Stimulated activated CD8-positive, alpha-beta memory T cell treated with anti-CD3 and anti-CD28 coated beads, Interleukin-7, amount 100 ng/mL, for 24 hours (primary cell): ENCODE data around the gene KSR2.
"Not testable (repeated sequence)": the region's sequence is repeated elsewhere in the genome, so short reads cannot be mapped to it uniquely, and the experiment has no call there.

Experiments
- DNase-seq: peaks from one replicate; pipeline ENCODE4 v3.0.0-alpha.2; 2020; ENCODE audit warnings: low read depth

Gene KSR2

GRCh38 chr12:117628711-117629110, 340.1 kb downstream of the KSR2 start:
- DNase-seq, result not testable (repeated sequence)

- no peak for DNase-seq
Observed at GRCh38 chr12:117622741-117623140, 346.0 kb downstream of the KSR2 start.

GRCh38 chr12:117622087-117622486, 346.7 kb downstream of the KSR2 start:
- DNase-seq, result no peak

- DNase-seq, result no peak
Observed at GRCh38 chr12:117607778-117608177, 361.0 kb downstream of the KSR2 start.

DNA sequence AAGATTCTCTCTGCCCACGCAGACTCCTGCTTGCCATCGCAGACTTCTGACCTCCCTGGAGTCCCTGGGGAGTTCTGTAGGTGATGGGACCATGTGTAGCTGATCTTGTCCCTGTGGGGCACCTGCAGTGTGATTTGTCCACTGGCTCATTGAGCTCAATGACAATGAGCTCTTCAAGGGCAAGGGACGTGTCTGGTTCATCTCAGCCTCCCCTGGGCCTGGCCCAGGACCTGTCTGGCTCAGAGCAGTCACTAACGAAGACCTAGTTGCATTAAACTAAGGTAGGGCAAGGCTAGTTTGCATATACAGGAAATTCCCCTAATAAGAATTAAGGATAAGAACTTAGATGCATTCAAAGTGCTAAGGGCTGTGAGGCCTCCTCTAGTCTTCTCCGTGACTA, 361.8 kb downstream of the KSR2 start:
- DNase-seq, result no peak

GRCh38 chr12:117606024-117606423, 362.8 kb downstream of the KSR2 start:
- no peak for DNase-seq

- no peak for DNase-seq
Observed at GRCh38 chr12:117603316-117604113, 365.3 kb downstream of the KSR2 start.

GRCh38 chr12:117599849-117600248, 368.9 kb downstream of the KSR2 start:
- no peak for DNase-seq

DNA sequence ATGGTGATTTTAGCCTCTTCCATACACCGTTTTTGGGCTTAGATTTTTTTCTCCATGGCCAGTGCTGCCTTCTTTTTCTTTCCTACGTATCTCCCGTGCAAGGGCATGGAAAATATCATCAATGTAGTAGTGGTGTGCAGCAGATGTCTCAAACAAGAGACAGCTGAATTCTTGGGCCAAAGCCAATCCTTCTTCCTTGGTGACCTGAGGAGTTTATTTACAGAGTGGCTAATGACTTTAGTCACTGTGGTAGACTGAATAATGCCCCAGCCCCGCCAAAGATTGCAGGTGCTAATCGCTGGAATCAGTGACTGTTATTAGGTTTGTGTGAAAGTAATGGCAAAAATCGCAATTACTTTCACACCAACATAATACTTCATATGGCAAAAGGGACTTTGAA, 371.8 kb downstream of the KSR2 start:
- no peak for DNase-seq

- no peak for DNase-seq
Observed at GRCh38 chr12:117595751-117596150, 373.0 kb downstream of the KSR2 start.

GRCh38 chr12:117594481-117594880, 374.3 kb downstream of the KSR2 start:
- DNase-seq, result no peak

DNA sequence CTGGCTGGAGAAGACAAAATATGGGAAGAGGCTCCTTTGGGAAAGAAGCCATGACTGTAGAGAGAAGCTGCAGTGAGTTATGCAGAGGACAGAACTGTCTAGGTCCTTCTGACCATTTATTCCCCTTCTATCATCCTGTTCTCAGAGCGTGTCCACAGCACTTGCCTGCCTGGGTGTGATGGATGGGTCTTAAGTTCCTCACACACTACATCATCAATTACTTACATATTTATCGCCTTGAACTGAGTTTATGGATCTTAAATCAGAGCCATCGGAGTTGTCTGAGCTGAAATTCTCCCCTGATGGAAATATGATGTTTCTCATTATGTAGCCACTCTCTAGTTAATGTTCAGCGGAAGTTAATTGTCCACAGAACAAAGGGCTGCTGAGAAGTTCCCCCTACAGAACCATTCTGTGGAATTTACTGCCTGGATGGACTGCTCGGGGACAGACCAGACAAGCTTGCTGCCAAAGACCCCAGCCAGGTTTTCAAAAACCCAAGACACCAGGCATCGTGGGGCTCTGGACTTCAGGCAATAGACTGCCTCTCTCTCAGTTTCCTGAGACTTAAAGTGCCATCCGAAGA, 374.9 kb downstream of the KSR2 start:
- DNase-seq, result no peak

- DNase-seq, result no peak
Observed at GRCh38 chr12:117592588-117593305, 376.0 kb downstream of the KSR2 start.

DNA sequence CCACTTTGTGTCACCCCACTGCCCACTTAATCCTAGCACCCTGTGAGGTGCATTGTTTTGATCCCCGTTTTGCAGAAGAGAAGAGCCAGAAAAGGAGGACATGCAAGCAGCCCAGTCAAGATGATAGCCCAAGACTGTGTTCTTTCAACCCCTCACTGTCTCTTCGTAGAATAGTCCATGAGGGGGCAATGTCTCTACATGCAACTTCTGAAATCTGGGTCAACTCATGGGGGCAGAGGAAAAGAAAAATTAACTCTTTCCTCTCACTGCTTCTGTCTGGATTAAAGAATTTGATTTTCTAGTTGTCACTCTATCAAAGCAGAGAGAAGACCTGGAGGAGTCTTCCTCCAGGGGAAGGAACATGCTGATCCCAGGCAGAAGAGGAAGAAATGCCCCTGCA, 377.8 kb downstream of the KSR2 start:
- no peak for DNase-seq

GRCh38 chr12:117590386-117590785, 378.4 kb downstream of the KSR2 start:
- DNase-seq, result no peak

GRCh38 chr12:117589021-117589420, 379.8 kb downstream of the KSR2 start:
- DNase-seq, result no peak

- peak; percentile 9 for DNase-seq
Observed at GRCh38 chr12:117587631-117588287, 381.0 kb downstream of the KSR2 start.

DNA sequence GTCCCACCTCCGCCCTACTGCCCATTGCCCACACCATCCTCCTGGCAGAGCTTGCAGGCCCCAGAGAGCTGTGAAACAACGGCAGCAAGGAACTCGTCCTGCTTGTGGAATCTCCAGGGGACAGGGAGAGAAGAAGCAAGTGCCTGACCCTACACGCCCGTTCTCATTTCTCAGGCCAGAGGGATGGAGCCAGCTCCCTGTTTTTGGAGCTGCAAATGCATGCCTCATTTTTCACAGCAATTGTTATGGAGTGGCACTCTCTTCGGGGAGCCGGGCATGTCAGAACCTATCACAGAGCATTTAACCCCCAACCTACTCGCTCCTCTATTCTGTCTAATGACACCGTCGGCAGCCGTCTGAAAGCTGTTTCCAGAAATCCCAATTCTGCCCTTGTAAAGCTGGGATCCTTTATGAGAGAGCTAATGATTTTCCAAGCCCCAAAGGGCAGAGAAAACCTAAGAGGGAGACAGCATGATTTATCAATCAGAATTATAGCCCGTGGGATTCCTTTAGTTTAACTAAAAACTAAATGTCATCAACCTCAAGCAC, 385.0 kb downstream of the KSR2 start:
- no peak for DNase-seq

DNA sequence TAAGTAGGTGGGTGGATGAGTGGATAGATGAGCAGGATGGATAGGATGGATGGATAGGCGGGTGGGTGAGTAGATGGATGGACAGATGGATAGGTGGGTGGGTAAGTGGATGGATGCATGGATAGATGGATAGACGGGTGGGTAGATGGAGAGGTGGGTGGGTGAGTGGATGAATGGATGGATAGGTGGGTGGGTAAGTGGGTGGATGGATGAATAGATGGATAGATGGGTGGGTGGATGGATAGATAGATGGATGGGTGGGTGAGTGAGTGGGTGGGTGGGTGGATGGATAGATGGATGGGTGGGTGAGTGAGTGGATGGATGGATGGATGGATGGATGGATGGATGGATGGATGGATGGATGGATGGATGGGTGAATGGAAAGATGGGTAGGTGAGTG, 385.7 kb downstream of the KSR2 start:
- DNase-seq, result no peak

- DNase-seq, result no peak
Observed at GRCh38 chr12:117582135-117582784, 386.5 kb downstream of the KSR2 start.

DNA sequence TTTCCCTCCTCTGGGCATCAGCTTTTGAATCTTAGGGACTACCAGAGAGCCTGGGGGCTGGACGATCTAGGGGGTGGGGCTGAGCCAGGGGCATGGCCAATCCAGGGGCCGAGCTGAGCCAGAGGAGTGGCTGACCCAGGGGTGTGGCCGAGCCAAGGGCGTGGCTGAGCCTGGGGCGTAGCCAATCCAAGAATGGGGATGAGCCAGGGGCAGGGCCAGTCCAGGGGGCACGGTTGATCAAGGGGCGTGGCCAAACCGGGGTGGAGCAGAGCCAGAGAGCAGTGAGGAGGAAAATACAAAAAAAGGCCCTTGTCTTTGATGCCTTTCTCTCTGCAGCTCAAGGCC, 388.1 kb downstream of the KSR2 start:
- DNase-seq, result no peak
